Measurements from ENCODE around the gene NDE1. TPM values are rescaled to one million over a fixed set of nuclear protein-coding genes. Genes with fewer than 3 reads are reported as not detected.

NDE1 gene
- total and polyA plus RNA-seq, 9 of the 15 experiments (the other 6 are each of a cell fraction or from before 2014, with no cell fraction given), result 3.1 to 59.9 (median 30.0) TPM

GRCh38 chr16:15642557-15643047 lies 7.4 kb upstream of the NDE1 start (continued):
- TF ChIP-seq, protein P1, sequence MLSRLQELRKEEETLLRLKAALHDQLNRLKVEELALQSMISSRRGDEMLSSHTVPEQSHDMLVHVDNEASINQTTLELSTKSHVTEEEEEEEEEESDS (CRISPR knock-in tag; IDR thresholded peaks at IDR 0.05), result no peak
- peak; percentile 20 to 98; a peak in 3 of 4 replicates for TF ChIP-seq FOXK2 (conservative IDR thresholded peaks at IDR 0.05 in 1 of 2, IDR thresholded peaks at IDR 0.05 in 1 of 2; ENCODE audit: low read depth in 2 of 2)
- TF ChIP-seq, protein P2, sequence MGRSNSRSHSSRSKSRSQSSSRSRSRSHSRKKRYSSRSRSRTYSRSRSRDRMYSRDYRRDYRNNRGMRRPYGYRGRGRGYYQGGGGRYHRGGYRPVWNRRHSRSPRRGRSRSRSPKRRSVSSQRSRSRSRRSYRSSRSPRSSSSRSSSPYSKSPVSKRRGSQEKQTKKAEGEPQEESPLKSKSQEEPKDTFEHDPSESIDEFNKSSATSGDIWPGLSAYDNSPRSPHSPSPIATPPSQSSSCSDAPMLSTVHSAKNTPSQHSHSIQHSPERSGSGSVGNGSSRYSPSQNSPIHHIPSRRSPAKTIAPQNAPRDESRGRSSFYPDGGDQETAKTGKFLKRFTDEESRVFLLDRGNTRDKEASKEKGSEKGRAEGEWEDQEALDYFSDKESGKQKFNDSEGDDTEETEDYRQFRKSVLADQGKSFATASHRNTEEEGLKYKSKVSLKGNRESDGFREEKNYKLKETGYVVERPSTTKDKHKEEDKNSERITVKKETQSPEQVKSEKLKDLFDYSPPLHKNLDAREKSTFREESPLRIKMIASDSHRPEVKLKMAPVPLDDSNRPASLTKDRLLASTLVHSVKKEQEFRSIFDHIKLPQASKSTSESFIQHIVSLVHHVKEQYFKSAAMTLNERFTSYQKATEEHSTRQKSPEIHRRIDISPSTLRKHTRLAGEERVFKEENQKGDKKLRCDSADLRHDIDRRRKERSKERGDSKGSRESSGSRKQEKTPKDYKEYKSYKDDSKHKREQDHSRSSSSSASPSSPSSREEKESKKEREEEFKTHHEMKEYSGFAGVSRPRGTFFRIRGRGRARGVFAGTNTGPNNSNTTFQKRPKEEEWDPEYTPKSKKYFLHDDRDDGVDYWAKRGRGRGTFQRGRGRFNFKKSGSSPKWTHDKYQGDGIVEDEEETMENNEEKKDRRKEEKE (IDR thresholded peaks at IDR 0.05; ENCODE audit: borderline replicate concordance in 1 of 2, control insufficient read depth in 1 of 2, low read depth in 2 of 2, low read length in 1 of 2), result peak in 1 of 2 experiments; percentile 79; a peak in 2 of 4 replicates
- peak in 1 of 2 experiments; percentile 98; a peak in 3 of 4 replicates for TF ChIP-seq NONO (IDR thresholded peaks at IDR 0.05; ENCODE audit: low read depth in 2 of 2, low read length in 1 of 2)
- TF ChIP-seq LCOR (CRISPR knock-in tag; IDR thresholded peaks at IDR 0.05), result no peak
- TF ChIP-seq NCOA6 (IDR thresholded peaks at IDR 0.05), result no peak
- TF ChIP-seq ZSCAN32 (CRISPR knock-in tag; IDR thresholded peaks at IDR 0.05), result 0 out of 2 replicates have a peak, but pooled peaks have one; percentile 36
- TF ChIP-seq ZNF3 (CRISPR knock-in tag; IDR thresholded peaks at IDR 0.05), result no peak
- peak; percentile 86; the same call in 1 of the 2 replicates for TF ChIP-seq PHF8 (IDR thresholded peaks at IDR 0.05; ENCODE audit: borderline replicate concordance, low read length)
- no peak for TF ChIP-seq ZNF431 (CRISPR knock-in tag; IDR thresholded peaks at IDR 0.05)
- no peak for TF ChIP-seq GTF2F1 (IDR thresholded peaks at IDR 0.05; ENCODE audit: low read depth, low read length)
- TF ChIP-seq, protein P3, sequence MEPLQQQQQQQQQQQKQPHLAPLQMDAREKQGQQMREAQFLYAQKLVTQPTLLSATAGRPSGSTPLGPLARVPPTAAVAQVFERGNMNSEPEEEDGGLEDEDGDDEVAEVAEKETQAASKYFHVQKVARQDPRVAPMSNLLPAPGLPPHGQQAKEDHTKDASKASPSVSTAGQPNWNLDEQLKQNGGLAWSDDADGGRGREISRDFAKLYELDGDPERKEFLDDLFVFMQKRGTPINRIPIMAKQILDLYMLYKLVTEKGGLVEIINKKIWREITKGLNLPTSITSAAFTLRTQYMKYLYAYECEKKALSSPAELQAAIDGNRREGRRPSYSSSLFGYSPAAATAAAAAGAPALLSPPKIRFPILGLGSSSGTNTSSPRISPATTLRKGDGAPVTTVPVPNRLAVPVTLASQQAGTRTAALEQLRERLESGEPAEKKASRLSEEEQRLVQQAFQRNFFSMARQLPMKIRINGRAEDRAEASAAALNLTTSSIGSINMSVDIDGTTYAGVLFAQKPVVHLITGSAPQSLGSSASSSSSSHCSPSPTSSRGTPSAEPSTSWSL (CRISPR knock-in tag; IDR thresholded peaks at IDR 0.05; ENCODE audit: borderline replicate concordance), result no peak
- peak; percentile 76 for TF ChIP-seq CREM (IDR thresholded peaks at IDR 0.05; ENCODE audit: low read depth)
- no peak for TF ChIP-seq ZNF197 (CRISPR knock-in tag; IDR thresholded peaks at IDR 0.05; ENCODE audit: low read depth)
- TF ChIP-seq NKRF (IDR thresholded peaks at IDR 0.05; ENCODE audit: borderline replicate concordance), result peak; percentile 13; the same call in 1 of the 2 replicates
- no peak for TF ChIP-seq WHSC1 (IDR thresholded peaks at IDR 0.05; ENCODE audit: low read length)
